GM19463 (cell line): ENCODE results near the gene CADM2.
"Not testable (repeated sequence)": the region's sequence is repeated elsewhere in the genome, so short reads cannot be mapped to it uniquely, and the experiment has no call there.

Source experiments
- ATAC-seq: cut with Tn5 transposase; IDR thresholded peaks from one replicate; pipeline ENCODE4 v1.9.1; 2021; ENCODE audit warnings: mild to moderate bottlenecking, moderate library complexity; ENCODE audit not compliant: unreplicated experiment

The CADM2 gene

DNA sequence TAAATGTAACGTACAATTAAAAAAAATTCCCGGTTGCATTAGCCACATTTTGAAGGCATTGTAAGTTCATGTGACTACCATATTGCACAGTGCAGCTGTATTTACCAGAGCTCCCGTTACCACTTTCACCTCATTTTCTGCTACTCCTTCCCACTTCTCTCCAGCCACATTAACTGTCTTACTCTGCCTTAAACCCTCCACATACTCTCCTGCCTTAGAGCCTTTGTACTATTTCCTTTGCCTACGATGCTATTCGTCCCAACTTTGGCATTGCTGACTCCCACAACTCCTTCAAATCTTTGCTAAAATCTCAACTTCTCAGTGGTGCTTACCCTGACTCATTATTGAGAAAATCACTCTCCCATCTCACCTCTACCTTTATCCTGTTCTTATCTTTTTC lies 115.2 kb downstream of the CADM2 start:
- no peak for ATAC-seq

- no peak for ATAC-seq
Measured at GRCh38 chr3:85075663-85076062, 116.9 kb downstream of the CADM2 start.

- no peak for ATAC-seq
Measured at GRCh38 chr3:85077018-85077417, 118.2 kb downstream of the CADM2 start.

GRCh38 chr3:85081191-85081906 lies 122.6 kb downstream of the CADM2 start:
- ATAC-seq, result no peak

- ATAC-seq, result no peak
Measured at GRCh38 chr3:85090495-85090894, 131.7 kb downstream of the CADM2 start.

DNA sequence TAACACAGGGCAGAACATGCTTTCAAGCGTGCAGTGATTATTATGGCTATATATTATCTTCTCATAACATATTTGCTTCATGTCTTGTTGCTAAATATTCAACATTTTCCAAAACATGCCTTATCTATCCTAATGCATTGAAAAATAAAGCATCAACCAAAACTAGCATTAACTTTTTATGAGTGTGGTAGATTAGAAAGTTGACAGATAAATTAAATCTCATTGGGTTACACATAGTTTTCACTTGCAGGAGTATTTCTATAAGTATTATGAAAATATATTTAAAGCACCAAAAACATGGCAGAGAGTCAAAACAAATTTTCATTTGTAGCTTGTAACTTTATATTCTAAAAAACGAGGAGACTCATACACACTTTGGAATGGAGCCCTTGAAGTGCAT lies 141.5 kb downstream of the CADM2 start:
- ATAC-seq, result no peak

DNA sequence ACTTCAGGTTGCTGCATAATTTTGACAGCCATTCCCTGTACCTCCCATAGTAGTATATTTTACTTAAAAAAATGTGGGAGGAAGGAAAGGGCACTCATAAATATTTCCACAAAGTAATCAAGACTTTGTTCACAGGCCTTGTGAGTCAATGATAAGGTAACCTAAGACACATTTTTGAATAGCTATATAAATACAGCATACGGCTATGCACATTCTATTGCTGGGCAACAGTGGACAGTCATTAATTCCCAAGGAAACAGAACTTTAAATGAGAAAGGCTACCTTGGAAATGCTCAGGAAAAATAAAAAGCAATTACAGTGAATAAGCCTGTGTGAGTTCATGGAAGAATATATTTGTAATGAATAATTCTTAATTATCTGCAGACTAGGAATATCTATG lies 144.0 kb downstream of the CADM2 start:
- ATAC-seq, result no peak

- no peak for ATAC-seq
Measured at GRCh38 chr3:85110393-85110792, 151.6 kb downstream of the CADM2 start.

GRCh38 chr3:85120879-85121278 lies 162.1 kb downstream of the CADM2 start:
- ATAC-seq, result no peak

DNA sequence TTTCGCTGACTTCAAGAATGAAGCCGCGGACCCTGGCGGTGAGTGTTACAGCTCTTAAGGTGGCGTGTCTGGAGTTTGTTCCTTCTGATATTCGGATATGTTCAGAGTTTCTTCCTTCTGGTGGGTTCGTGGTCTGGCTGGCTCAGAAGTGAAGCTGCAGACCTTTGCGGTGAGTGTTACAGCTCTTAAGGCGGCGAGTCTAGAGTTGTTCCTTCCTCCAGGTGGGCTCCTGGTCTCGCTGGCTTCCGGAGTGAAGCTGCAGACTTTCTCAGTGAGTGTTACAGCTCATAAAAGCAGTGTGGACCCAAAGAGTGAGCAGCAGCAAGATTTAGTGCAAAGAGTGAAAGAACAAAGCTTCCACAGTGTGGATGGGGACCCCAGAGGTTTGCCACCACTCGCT lies 174.1 kb downstream of the CADM2 start:
- ATAC-seq, result not testable (repeated sequence)

DNA sequence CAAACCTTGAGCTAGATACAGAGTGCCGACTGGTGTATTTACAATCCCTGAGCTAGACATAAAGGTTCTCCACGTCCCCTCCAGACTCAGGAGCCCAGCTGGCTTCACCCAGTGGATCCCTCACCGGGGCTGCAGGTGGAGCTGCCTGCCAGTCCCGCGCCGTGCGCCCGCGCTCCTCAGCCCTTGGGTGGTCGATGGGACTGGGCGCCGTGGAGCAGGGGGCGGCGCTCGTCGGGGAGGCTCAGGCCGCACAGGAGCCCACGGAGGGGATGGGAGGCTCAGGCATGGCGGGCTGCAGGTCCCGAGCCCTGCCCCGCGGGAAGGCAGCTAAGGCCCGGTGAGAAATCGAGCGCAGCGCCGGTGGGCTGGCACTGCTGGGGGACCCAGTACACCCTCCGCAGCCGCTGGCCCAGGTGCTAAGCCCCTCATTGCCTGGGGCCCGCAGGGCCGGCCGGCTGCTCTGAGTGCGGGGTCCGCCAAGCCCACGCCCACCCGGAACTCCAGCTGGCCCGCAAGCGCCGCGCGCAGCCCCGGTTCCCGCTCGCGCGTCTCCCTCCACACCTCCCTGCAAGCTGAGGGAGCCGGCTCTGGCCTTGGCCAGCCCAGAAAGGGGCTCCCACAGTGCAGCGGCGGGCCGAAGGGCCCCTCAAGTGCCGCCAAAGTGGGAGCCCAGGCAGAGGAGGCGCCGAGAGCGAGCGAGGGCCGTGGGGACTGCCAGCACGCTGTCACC lies 175.1 kb downstream of the CADM2 start:
- ATAC-seq, result not testable (repeated sequence)

DNA sequence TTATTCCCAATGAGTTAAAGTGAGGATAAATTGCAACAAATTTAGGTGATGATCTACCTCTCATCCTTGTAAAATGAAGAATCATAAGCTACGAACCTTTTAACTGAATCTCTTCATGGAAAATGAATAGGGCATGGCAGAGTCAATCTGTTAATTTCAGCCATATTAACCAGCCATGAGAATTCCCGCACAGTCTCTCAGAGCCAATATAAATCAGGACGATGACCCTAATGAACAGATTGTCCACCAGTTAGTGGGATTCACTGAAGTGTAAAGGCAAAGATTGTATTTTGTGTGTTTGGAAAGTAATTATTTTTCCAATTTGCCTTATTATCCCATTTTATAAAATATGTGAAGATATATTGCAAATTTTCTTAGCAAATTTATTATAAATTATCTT lies 183.8 kb downstream of the CADM2 start:
- ATAC-seq, result no peak

GRCh38 chr3:85148036-85148435 lies 189.2 kb downstream of the CADM2 start:
- ATAC-seq, result no peak

DNA sequence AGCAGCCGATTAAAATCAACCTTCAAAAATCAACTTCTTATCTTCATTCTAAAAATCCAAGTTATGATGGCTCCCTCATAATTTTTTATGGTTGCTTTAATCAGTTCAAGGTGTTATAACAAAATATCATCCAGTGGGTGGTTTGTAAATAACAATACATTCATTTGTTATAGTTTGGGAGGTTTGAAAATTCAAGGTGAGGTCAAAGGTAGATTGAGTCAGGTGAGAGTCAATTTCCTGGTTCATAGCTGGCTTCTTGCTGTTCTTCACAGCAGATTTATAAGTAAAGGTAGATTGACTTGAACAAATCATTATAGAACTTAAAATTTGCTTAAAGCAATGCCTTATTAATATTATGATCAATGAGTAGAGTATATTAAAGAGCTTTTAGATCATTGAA lies 192.8 kb downstream of the CADM2 start:
- ATAC-seq, result no peak

DNA sequence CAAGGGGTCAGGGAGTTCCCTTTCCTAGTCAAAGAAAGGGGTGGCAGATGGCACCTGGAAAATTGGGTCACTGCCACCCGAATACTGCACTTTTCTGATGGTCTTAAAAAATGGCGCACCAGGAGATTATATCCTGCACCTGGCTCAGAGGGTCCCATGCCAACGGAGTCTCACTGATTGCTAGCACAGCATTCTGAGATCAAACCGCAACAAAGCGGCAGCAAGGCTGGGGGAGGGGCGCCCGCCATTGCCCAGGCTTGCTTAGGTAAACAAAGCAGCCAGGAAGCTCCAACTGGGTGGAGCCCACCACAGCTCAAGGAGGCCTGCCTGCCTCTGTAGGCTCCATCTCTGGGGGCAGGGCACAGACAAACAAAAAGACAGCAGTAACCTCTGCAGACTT lies 194.5 kb downstream of the CADM2 start:
- not testable (repeated sequence) for ATAC-seq

DNA sequence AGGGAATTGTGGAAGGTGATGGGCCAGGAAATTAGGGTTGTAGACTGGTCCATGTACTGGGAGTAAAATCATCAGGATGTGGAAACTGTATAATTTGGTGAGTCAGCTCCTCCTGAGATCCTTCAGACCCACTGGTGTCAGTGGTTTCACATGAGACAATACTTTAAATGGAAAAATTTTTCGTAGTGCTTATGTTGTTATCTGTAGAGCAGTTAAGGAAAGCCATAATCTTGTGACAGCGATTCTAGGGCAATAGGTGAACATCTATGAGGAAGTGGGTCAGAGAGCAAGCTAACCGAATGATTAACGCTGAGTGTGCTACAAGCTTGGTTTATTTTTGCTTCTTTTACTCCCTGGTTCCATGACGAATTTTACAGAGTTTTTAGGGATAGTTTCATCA lies 200.6 kb downstream of the CADM2 start:
- no peak for ATAC-seq

GRCh38 chr3:85161544-85161943 lies 202.8 kb downstream of the CADM2 start:
- ATAC-seq, result no peak

DNA sequence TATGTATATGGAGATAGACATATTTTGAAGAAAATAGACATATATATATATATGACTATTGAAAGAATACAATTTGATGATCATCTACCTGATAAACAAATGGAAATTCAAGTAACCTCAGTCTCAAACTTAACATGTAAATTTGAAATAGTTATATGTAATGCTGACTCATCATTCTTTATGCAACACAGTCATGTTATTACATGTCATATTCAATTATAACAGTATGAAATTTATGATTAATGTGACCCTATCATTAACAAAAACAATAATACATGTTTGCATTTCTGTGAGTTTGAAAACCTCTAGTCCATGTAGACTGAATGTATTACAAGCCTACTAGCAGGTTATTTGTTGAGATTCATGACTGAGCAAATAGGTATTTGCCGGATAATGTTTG lies 204.1 kb downstream of the CADM2 start:
- ATAC-seq, result no peak

DNA sequence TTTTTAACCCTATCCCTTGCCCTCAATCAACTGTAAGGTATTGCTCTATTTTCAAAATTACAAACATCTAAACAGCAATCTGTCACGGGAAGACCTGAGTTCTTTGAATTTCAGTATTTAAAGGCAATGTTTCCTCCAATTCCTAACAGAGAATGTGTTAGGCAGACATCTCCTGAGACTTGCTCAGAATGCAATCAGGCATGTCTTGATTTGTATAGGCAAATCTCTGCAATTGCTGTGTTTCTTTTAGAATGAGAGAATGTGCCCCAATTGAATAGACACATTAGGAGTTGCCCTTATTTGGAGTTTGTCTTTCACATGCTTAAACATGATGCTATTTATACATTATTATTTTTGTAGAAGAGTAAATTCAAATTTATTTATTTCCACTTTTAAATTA lies 205.6 kb downstream of the CADM2 start:
- no peak for ATAC-seq

GRCh38 chr3:85167576-85167975 lies 208.8 kb downstream of the CADM2 start:
- ATAC-seq, result no peak

GRCh38 chr3:85170646-85171045 lies 211.9 kb downstream of the CADM2 start:
- no peak for ATAC-seq

DNA sequence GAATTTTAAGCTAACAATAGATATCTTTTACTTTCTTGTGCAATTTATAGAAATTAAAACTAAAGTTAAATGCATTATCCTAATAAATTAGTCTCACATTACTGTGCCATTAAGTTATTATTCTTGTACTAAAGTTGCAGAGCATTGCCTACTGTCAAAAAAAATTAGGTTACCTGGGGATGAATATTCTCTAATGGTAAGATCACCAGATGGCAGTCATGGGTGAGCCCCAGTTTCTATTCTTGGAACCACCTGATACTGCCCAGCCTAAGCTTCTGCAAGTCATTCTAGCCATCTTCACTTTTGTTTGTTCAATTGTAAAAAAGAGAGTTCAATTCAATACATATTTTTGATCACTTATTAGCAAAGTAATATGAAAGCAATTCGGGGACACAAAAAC lies 213.2 kb downstream of the CADM2 start:
- no peak for ATAC-seq

GRCh38 chr3:85176799-85177198 lies 218.0 kb downstream of the CADM2 start:
- no peak for ATAC-seq
